ENCODE measurements around the gene TLL1. TPM values are rescaled to one million over a fixed set of nuclear protein-coding genes. Genes with fewer than 3 reads are reported as not detected.

The TLL1 gene
- polyA plus RNA-seq, 2 of the 4 experiments (the other 2 are of a cell fraction) = 0.01 to 0.13 TPM

DNA sequence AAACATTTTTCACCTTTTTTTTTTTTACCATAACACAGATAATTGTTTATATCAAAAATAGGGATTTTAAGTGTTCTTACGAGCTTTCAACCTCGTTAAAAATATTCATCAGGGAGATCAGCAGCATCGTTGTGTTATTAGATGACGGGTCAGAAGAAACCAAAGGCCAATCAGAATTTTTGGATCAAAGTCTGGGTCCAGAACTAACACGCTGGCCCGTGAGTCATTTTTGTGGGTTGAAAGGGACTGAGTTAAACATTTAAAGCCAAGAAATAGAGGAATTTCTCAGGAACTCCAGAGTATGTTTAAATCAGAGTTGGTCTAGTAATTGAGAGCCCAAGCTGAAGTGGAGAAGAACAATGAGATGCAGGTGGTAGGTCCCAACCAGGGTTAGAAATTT, 170.8 kb downstream of the TLL1 start:
- H3K27ac ChIP-seq = no peak overlapping the region

DNA sequence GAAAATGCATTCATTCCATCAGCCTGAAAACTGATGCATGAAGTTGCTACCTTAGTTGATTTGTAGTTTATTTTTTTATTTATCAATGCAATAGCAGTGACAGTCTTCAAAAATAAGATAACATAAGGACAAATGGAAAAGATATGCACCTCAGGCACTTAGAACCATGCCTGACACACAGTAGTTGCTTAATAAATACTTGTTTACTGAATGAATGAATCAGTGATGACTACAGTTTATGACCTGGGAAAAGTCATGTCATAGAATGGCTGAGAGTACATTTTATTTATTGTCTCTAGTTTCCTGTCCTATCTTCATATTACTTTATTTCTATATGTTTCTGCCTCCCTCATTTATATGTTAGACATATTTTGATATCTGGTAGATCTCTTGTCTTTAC, 171.8 kb downstream of the TLL1 start:
- Histone ChIP-seq H3K27ac (no peak overlapping the region), H3K4me2 (no peak overlapping the region), H3K4me1 (no peaks in the 10 kb centered on the region), H3K4me3 (no peak overlapping the region), H3K9me3 (no peaks in the 10 kb centered on the region)
- ChIA-PET POLR2A (no interaction called here), CTCF (no interaction called here)
- TF ChIP-seq KDM1A (IDR thresholded peaks at IDR 0.05; ENCODE audit: low read depth) = no peak
- no peak for TF ChIP-seq HOXB13 (CRISPR knock-in tag; IDR thresholded peaks at IDR 0.05; ENCODE audit: low read depth)
- no peak for TF ChIP-seq RFX5 (IDR thresholded peaks at IDR 0.05)
- no peak for TF ChIP-seq PHF8 (IDR thresholded peaks at IDR 0.05; ENCODE audit: borderline replicate concordance, low read depth)
- TF ChIP-seq, protein P1, sequence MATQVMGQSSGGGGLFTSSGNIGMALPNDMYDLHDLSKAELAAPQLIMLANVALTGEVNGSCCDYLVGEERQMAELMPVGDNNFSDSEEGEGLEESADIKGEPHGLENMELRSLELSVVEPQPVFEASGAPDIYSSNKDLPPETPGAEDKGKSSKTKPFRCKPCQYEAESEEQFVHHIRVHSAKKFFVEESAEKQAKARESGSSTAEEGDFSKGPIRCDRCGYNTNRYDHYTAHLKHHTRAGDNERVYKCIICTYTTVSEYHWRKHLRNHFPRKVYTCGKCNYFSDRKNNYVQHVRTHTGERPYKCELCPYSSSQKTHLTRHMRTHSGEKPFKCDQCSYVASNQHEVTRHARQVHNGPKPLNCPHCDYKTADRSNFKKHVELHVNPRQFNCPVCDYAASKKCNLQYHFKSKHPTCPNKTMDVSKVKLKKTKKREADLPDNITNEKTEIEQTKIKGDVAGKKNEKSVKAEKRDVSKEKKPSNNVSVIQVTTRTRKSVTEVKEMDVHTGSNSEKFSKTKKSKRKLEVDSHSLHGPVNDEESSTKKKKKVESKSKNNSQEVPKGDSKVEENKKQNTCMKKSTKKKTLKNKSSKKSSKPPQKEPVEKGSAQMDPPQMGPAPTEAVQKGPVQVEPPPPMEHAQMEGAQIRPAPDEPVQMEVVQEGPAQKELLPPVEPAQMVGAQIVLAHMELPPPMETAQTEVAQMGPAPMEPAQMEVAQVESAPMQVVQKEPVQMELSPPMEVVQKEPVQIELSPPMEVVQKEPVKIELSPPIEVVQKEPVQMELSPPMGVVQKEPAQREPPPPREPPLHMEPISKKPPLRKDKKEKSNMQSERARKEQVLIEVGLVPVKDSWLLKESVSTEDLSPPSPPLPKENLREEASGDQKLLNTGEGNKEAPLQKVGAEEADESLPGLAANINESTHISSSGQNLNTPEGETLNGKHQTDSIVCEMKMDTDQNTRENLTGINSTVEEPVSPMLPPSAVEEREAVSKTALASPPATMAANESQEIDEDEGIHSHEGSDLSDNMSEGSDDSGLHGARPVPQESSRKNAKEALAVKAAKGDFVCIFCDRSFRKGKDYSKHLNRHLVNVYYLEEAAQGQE (IDR thresholded peaks at IDR 0.05) = no peak
- no peak for TF ChIP-seq EHF (CRISPR knock-in tag; IDR thresholded peaks at IDR 0.05)
- no peak for TF ChIP-seq KDM5A (IDR thresholded peaks at IDR 0.05)
- no peak for TF ChIP-seq SREBF2 (IDR thresholded peaks at IDR 0.05)
- TF ChIP-seq RCOR1 (IDR thresholded peaks at IDR 0.05; ENCODE audit: low read depth, low read length) = no peak
- TF ChIP-seq, protein P2, sequence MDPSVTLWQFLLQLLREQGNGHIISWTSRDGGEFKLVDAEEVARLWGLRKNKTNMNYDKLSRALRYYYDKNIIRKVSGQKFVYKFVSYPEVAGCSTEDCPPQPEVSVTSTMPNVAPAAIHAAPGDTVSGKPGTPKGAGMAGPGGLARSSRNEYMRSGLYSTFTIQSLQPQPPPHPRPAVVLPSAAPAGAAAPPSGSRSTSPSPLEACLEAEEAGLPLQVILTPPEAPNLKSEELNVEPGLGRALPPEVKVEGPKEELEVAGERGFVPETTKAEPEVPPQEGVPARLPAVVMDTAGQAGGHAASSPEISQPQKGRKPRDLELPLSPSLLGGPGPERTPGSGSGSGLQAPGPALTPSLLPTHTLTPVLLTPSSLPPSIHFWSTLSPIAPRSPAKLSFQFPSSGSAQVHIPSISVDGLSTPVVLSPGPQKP (IDR thresholded peaks at IDR 0.05; ENCODE audit: low read depth, low read length) = no peak
- TF ChIP-seq EP300 (IDR thresholded peaks at IDR 0.05) = no peak
- TF ChIP-seq CBX2 (IDR thresholded peaks at IDR 0.05; ENCODE audit: borderline replicate concordance, low read depth) = no peak
- TF ChIP-seq, protein P3, sequence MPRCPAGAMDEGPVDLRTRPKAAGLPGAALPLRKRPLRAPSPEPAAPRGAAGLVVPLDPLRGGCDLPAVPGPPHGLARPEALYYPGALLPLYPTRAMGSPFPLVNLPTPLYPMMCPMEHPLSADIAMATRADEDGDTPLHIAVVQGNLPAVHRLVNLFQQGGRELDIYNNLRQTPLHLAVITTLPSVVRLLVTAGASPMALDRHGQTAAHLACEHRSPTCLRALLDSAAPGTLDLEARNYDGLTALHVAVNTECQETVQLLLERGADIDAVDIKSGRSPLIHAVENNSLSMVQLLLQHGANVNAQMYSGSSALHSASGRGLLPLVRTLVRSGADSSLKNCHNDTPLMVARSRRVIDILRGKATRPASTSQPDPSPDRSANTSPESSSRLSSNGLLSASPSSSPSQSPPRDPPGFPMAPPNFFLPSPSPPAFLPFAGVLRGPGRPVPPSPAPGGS (IDR thresholded peaks at IDR 0.05) = no peak
- TF ChIP-seq NFE2L2 (conservative IDR thresholded peaks at IDR 0.05; ENCODE audit: low read length) = no peak
- TF ChIP-seq CBX8 (IDR thresholded peaks at IDR 0.05) = no peak
- no peak for TF ChIP-seq FOXS1 (CRISPR knock-in tag; IDR thresholded peaks at IDR 0.05)
- no peak for TF ChIP-seq MYC (IDR thresholded peaks at IDR 0.05; ENCODE audit: borderline replicate concordance, low read length)
- TF ChIP-seq HOXB5 (CRISPR knock-in tag; IDR thresholded peaks at IDR 0.05) = no peak
- ATAC-seq (no peak), DNase-seq (ENCODE audit: low read depth in 1 of 2, low spot score in 1 of 2) (no peak), FAIRE-seq (no peak)

More for the DNA sequence above, 170.8 kb downstream of the TLL1 start:
- no peak overlapping the region; the same call in 2 of the 3 replicates for H3K4me2 ChIP-seq
- DNase-seq (ENCODE audit: low read depth in 1 of 2, low spot score in 1 of 2) (no peak), FAIRE-seq (no peak), ATAC-seq (no peak)
- WGBS (ENCODE audit: missing lambda C conversion rate) = 9% methylated on average over 6 of the region's 6 CpGs
- H3K4me1 ChIP-seq = no peaks in the 10 kb centered on the region
- no peak for TF ChIP-seq JUNB (IDR thresholded peaks at IDR 0.05)
- TF ChIP-seq, protein P1 (IDR thresholded peaks at IDR 0.05) = no peak
- no peak for TF ChIP-seq RAD21 (conservative IDR thresholded peaks at IDR 0.05 in 1 of 2, IDR thresholded peaks at IDR 0.05 in 1 of 2)
- no peak for TF ChIP-seq FOSL2 (IDR thresholded peaks at IDR 0.05)
- TF ChIP-seq FOSL2 (CRISPR knock-in tag; IDR thresholded peaks at IDR 0.05) = no peak
- no peak for TF ChIP-seq TFCP2L1 (CRISPR knock-in tag; IDR thresholded peaks at IDR 0.05)
- TF ChIP-seq ESRRA (IDR thresholded peaks at IDR 0.05; ENCODE audit: borderline replicate concordance, low read length) = no peak
- TF ChIP-seq JUN (IDR thresholded peaks at IDR 0.05) = no peak
- TF ChIP-seq POLR2AphosphoS2 (conservative IDR thresholded peaks at IDR 0.05; ENCODE audit: low read length) = no peak
- TF ChIP-seq KDM5A (IDR thresholded peaks at IDR 0.05) = no peak
- no peak for TF ChIP-seq ZNF302 (CRISPR knock-in tag; IDR thresholded peaks at IDR 0.05)
- TF ChIP-seq RCOR1 (IDR thresholded peaks at IDR 0.05; ENCODE audit: low read depth, low read length) = no peak
- POLR2A ChIA-PET = no interaction called here
- no peaks in the 10 kb centered on the region for H3K9me3 ChIP-seq
- H3K4me3 ChIP-seq = no peak overlapping the region
- CTCF ChIA-PET = no interaction called here

All from A549 (cell line).